GM12892 (cell line): ENCODE data around the gene NOSIP.

Experiments
- DNase-seq: peaks from one replicate; pipeline ENCODE4 v3.0.0; 2011; ENCODE audit not compliant: insufficient read length
- FAIRE-seq: peaks from 2 replicates; lab custom pipeline; 2011; peaks lifted over from hg19 to GRCh38; lab: Jason Lieb, UNC
- POLR2A ChIP-seq: IDR thresholded peaks from 2 replicates; pipeline ENCODE4 v1.6.1; 2011; ENCODE audit warnings: low read depth, low read length, control low read depth
- POLR2AphosphoS5 ChIP-seq: IDR thresholded peaks from 2 replicates; pipeline ENCODE4 v1.6.1; 2011; ENCODE audit warnings: low read depth, low read length, control low read depth
- TAF1 ChIP-seq: IDR thresholded peaks from 2 replicates; pipeline ENCODE4 v1.6.1; 2011; ENCODE audit warnings: low read depth, mild to moderate bottlenecking, control low read depth, low read length, borderline replicate concordance

Gene NOSIP

GRCh38 chr19:49553451-49554271 is 26.7 kb downstream of the NOSIP start:
- no peak for FAIRE-seq
- TF ChIP-seq POLR2AphosphoS5 (no peak), POLR2A (no peak), TAF1 (no peak)
- no peak for DNase-seq

DNA sequence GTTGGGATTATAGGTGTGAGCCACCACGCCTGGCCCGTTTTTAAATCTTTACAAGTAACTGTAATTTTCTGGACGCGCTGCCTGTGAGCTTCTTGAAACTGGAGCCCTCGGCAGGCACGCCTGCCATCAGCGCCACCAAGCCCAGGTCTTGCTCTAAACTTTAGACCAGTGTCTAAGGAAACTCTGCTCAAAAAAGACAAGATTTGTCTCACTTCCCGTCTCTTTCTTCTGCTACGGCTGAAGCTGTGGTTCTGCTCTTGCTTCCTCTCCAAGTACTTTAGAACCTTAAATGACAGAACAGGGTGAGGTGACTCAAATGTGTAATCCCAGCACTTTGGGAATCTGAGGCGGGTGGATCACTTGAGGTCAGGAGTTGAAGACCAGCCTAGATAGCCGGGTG is 27.6 kb downstream of the NOSIP start:
- TF ChIP-seq TAF1 (no peak), POLR2A (no peak), POLR2AphosphoS5 (no peak)
- no peak for FAIRE-seq
- DNase-seq = no peak

DNA sequence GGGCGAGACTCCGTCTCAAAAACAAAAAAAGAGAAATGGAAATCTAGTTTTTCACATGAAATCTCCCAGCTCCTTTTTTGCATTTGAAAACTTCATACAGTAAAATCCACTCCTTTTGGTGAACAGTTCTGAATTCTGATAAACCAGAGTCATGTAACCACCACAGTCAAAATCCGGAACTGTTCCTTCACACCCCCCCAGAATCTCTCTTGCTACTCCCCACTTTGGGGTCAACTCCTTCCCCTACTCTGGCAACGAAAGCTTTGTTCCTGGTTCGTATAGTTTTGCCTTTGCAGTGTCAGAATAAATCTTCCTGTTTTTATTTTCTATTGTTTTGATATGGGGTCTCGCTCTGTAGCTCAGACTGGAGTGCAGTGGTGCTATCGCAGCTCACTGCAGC is 28.8 kb downstream of the NOSIP start:
- no peak for FAIRE-seq
- TF ChIP-seq POLR2AphosphoS5 = no peak
- TF ChIP-seq TAF1 = no peak
- TF ChIP-seq POLR2A = no peak
- DNase-seq = no peak

- FAIRE-seq (no peak), DNase-seq (no peak)
- TF ChIP-seq TAF1 = no peak
- no peak for TF ChIP-seq POLR2AphosphoS5
- TF ChIP-seq POLR2A = no peak
Measured at GRCh38 chr19:49549045-49549444, 31.3 kb downstream of the NOSIP start.

DNA sequence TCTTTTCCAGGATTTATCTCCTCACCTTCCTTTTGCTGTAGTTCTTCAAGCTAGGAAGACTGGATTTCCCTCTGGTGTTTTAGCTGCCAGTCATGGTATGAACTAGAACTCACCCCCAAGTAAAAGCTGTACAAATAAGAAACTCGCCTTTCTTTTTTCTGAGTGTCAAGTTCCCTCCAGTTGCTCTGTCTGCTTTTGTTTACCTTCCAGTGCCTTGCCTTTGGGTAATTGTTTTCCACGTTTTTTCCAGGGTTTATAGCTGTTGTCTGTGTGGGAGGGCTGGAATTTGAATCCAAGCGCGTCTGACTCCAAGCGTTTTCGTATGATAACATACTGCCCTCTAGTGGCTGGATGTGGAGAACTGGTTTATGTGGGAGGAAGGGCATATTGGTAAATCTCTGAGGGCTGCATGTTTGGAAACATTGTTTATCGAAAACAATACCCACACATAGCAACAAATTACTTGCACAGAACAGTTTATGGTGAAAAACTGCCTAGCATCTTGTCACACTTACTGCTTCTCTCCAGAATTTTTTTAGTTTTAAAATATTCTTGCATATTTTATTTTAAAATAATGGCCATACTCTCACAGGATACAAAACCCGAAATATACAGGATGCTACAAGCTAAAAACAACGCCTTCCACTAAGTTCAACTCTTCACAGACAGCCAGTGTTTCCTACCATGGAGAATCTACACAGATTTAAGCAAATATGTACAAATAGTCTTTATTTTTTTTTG is 33.4 kb downstream of the NOSIP start:
- FAIRE-seq (peak; percentile 91), DNase-seq (no peak)
- no peak for TF ChIP-seq POLR2A
- no peak for TF ChIP-seq POLR2AphosphoS5
- no peak for TF ChIP-seq TAF1

DNA sequence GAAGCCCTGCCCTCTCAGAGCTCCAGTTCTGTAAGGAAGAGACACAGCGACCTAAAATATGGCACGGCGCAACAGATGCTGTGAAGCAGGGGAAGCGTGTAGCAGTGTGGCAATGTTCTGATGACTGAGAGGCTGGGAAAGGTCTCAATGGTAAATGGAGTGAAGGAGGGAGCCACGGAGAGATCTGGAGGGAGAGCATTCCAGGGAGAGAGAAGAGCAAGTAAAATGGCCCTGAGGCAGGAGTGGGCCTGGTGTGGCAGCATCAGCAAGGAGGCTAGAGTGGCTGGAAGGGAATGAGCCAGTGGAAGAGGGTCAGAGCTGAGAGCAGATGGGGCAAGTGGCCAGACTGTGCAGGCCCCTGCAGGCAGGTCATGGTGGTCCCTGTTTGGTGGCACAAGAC is 36.2 kb downstream of the NOSIP start:
- DNase-seq = no peak
- no peak for TF ChIP-seq TAF1
- no peak for TF ChIP-seq POLR2AphosphoS5
- TF ChIP-seq POLR2A = no peak
- FAIRE-seq = no peak

- DNase-seq (no peak), FAIRE-seq (no peak)
- no peak for TF ChIP-seq POLR2AphosphoS5
Measured at GRCh38 chr19:49543032-49543431, 37.3 kb downstream of the NOSIP start.

DNA sequence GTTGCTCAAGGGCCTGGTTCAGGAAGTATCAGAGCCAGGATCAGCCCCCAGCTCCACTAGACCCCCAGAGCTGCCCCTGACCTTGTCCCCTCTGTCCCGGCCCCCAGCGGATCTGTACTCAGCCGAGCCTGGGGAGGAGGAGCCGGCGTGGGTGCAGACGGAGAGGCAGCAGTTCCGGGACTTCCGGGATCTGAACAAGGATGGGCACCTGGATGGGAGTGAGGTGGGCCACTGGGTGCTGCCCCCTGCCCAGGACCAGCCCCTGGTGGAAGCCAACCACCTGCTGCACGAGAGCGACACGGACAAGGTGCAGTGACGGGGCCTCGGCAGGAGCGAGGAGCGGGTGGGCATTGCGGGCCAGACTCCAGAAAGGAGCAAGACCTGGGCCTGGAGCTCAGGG is 37.9 kb downstream of the NOSIP start:
- FAIRE-seq = no peak
- TF ChIP-seq POLR2A (no peak), TAF1 (no peak), POLR2AphosphoS5 (no peak)
- no peak for DNase-seq

DNA sequence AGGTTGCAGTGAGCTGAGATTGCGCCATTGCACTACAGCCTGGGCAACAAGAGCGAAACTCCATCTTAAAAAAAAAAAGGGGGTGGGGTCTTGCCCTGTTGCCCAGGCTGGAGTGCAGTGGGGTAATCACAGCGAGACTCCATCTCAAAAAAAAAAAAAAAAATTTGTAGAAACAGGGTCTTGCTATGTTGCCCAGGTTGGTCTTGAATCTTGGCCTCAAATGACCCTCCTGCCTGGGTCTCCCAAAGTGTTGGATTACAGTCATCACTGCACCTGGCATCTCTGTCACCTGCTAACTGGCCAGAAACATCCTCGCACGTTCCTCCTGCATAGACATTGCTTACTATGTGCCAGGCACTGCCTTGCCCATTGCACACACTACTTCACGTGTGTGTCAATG is 38.4 kb downstream of the NOSIP start:
- no peak for TF ChIP-seq POLR2A
- no peak for TF ChIP-seq TAF1
- TF ChIP-seq POLR2AphosphoS5 = no peak
- DNase-seq (no peak), FAIRE-seq (no peak)

DNA sequence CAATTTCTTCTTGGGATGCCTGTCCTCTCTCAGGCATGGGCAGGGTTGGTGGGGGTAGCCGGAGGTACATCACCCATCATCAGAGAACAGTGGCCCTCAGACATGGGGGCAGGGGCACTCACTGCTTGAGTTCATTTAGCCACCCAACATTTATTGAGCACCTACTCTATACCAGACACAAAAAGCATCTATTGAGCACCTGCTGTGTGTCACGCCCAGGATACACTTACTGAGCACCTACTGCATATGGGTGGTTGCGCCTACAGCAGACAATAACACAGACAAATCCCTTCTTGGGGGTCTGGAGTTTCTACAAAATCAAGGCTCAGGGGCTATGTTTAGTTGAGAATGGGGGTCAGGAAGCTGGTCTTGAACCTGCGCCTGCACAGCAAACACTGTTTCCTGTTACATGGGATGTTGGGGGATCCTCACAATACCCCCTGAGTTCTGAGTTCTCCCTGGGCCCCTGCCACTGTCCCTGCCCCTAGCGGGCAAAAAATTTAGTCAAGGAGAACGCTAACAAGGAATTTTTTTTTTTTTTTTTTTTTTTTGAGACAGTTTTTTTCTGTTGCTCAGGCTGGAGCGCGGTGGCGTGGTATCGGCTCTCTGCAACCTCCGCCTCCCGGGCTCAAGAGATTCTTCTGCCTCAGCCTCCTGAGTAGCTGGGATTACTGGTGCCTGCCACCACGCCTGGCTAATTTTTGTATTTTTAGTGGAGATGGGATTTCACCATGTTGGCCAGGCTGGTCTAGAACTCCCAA is 41.0 kb downstream of the NOSIP start:
- no peak for DNase-seq
- no peak for FAIRE-seq
- TF ChIP-seq POLR2AphosphoS5 (no peak), TAF1 (no peak), POLR2A (no peak)

- TF ChIP-seq POLR2A (no peak), TAF1 (no peak)
- DNase-seq = no peak
- no peak for FAIRE-seq
Measured at GRCh38 chr19:49538643-49539042, 41.7 kb downstream of the NOSIP start.

DNA sequence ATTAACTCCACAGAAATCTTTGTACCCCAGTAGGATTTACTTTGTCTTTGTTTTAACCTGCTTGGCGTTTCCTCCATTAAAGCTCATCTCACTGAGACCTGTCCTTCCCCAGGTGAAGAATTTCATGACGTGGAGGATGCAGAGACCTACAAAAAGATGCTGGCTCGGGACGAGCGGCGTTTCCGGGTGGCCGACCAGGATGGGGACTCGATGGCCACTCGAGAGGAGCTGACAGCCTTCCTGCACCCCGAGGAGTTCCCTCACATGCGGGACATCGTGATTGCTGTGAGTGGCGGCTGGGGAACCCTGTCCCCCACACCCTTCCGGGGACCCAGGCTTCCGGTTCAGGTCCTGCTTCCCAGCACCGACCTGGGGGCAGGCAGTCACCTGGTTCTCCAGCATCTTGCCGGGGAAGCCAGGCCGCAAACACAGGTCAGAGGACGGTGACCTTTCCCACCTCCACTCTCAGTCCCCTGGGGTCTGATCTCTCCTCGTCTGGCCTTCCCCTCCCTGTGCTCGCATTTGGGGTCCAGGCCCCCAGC is 43.4 kb downstream of the NOSIP start:
- DNase-seq (no peak), FAIRE-seq (no peak)
- no peak for TF ChIP-seq TAF1
- TF ChIP-seq POLR2A = no peak
- no peak for TF ChIP-seq POLR2AphosphoS5
